SK-N-SH (cell line): ENCODE results near the gene SPDL1. TPM values are rescaled to one million over a fixed set of nuclear protein-coding genes. Genes with fewer than 3 reads are reported as not detected.

Source experiments
- CTCF ChIA-PET: fragments of 300-600, 350-600 bp; formaldehyde crosslinking; extraction: SDS; loops from one replicate; lab custom pipeline; 2021; lab: Yijun Ruan, JAX
- POLR2A ChIA-PET: fragments of 350-600 bp; sonication (Branson Sonifier 250); formaldehyde crosslinking; extraction: SDS; loops from one replicate; lab custom pipeline; 2020; ENCODE audit warnings: antibody characterized with exemption, inconsistent platforms; lab: Yijun Ruan, JAX
- DNase-seq: peaks from one replicate; pipeline ENCODE4 v3.0.0; 2012
- H2AFZ ChIP-seq: fragments of 200-600 bp; sonication (generic); 2 replicates; pipeline ENCODE4 v1.8.1; 2016; ENCODE audit warnings: antibody characterized with exemption, mild to moderate bottlenecking, low read depth
- H3F3A ChIP-seq: fragments of 200-600 bp; sonication (generic); replicated peaks from 2 replicates; pipeline ENCODE3; 2016; ENCODE audit warnings: antibody characterized with exemption, mild to moderate bottlenecking; ENCODE audit not compliant: insufficient read depth
- H3K27ac ChIP-seq, 2 experiments: fragments of 200-500 bp in 1 of 2; fragments of 200-600 bp in 1 of 2; sonication (Bioruptor generic) in 1 of 2; sonication (generic), shearing (Covaris generic) in 1 of 2; 2 replicates each; pipeline versions ENCODE4 v1.5.1 to v1.6.1; 2014 to 2016; ENCODE audit warnings: low read depth in 2 of 2, inconsistent platforms in 1 of 2, low read length in 1 of 2, mild to moderate bottlenecking in 1 of 2, mixed read lengths in 1 of 2
- H3K27me3 ChIP-seq: fragments of 200-600 bp; sonication (generic), shearing (Covaris generic); 2 replicates; pipeline ENCODE4 v1.6.1; 2016; ENCODE audit warnings: mixed run types; ENCODE audit not compliant: insufficient read depth
- H3K36me3 ChIP-seq, 2 experiments: fragments of 200-500 bp in 1 of 2; fragments of 200-600 bp in 1 of 2; sonication (Bioruptor generic) in 1 of 2; sonication (generic) in 1 of 2; replicated peaks in 1 of 2; 2 replicates each; pipeline versions ENCODE3 to v1.5.1; 2014 to 2016; ENCODE audit warnings: low read length in 1 of 2, mild to moderate bottlenecking in 1 of 2; ENCODE audit not compliant: insufficient read depth in 2 of 2, control insufficient read depth in 1 of 2
- H3K4me1 ChIP-seq, 2 experiments: fragments of 200-500 bp in 1 of 2; fragments of 200-600 bp in 1 of 2; sonication (Bioruptor generic) in 1 of 2; sonication (generic), shearing (Covaris generic) in 1 of 2; 2 replicates each; pipeline versions ENCODE4 v1.5.1 to v1.6.1; 2014 to 2016; ENCODE audit warnings: low read depth in 1 of 2, low read length in 1 of 2, mixed run types in 1 of 2; ENCODE audit not compliant: insufficient read depth in 2 of 2, control insufficient read depth in 1 of 2
- H3K4me2 ChIP-seq: fragments of 200-600 bp; sonication (generic), shearing (Covaris generic); 2 replicates; pipeline ENCODE4 v1.6.1; 2017; ENCODE audit warnings: mixed run types
- H3K4me3 ChIP-seq, 2 experiments: fragments of 200-500 bp in 1 of 2; fragments of 200-600 bp in 1 of 2; sonication (Bioruptor generic) in 1 of 2; sonication (generic), shearing (Covaris generic) in 1 of 2; 2 replicates each; pipeline versions ENCODE4 v1.5.1 to v1.8.1; 2014 to 2016; ENCODE audit warnings: low read depth in 2 of 2, inconsistent platforms in 1 of 2, low read length in 1 of 2, mild to moderate bottlenecking in 1 of 2, mixed read lengths in 1 of 2, moderate library complexity in 1 of 2
- H3K79me2 ChIP-seq: fragments of 200-600 bp; sonication (generic); 2 replicates; pipeline ENCODE4 v1.8.1; 2017; ENCODE audit warnings: mild to moderate bottlenecking; ENCODE audit not compliant: insufficient read depth
- H3K9ac ChIP-seq: fragments of 200-600 bp; sonication (generic); 2 replicates; pipeline ENCODE4 v1.6.1; 2017; ENCODE audit warnings: mixed run types
- H3K9me2 ChIP-seq: fragments of 200-600 bp; sonication (generic); 2 replicates; pipeline ENCODE4 v1.6.1; 2017; ENCODE audit warnings: mixed run types
- H3K9me3 ChIP-seq: fragments of 200-600 bp; sonication (generic); 2 replicates; pipeline ENCODE4 v1.6.1; 2017; ENCODE audit warnings: mixed run types, mild to moderate bottlenecking, moderate library complexity
- H4K20me1 ChIP-seq: fragments of 200-600 bp; sonication (generic); 2 replicates; pipeline ENCODE4 v1.6.1; 2017; ENCODE audit warnings: mild to moderate bottlenecking, mixed run types; ENCODE audit not compliant: insufficient read depth
- ELF1 ChIP-seq: IDR thresholded peaks from 2 replicates; pipeline ENCODE4 v1.4.0; 2012
- EP300 ChIP-seq, 2 experiments: IDR thresholded peaks; 2 replicates each; pipeline versions ENCODE4 v1.4.0 to v1.6.1; 2012; ENCODE audit warnings: borderline replicate concordance in 1 of 2, low read depth in 1 of 2, low read length in 1 of 2
- EZH2phosphoT487 ChIP-seq: fragments of 200-600 bp; sonication (generic); IDR thresholded peaks from 2 replicates; pipeline ENCODE4 v1.6.1; 2017; ENCODE audit warnings: low read depth, mixed run types, mild to moderate bottlenecking, antibody characterized with exemption, moderate library complexity, borderline replicate concordance
- FOSL2 ChIP-seq: IDR thresholded peaks from 2 replicates; pipeline ENCODE4 v1.4.0; 2012; ENCODE audit warnings: low read depth, mild to moderate bottlenecking, moderate library complexity, borderline replicate concordance
- RFX5 ChIP-seq: IDR thresholded peaks from 2 replicates; pipeline ENCODE4 v1.6.1; 2012; ENCODE audit warnings: mild to moderate bottlenecking, improper control_type of control experiment, low read length
- SMC3 ChIP-seq: IDR thresholded peaks from 2 replicates; pipeline ENCODE4 v1.6.1; 2012; ENCODE audit warnings: low read depth, low read length, improper control_type of control experiment
- TEAD4 ChIP-seq: IDR thresholded peaks from 2 replicates; pipeline ENCODE4 v1.4.0; 2012; ENCODE audit warnings: mild to moderate bottlenecking, borderline replicate concordance; ENCODE audit not compliant: insufficient read depth
- WGBS: methylation state at CpG from one replicate; pipeline ENCODE4 v1.1.6; 2017; ENCODE audit warnings: low lambda C conversion rate; 5-methylcytosine and 5-hydroxymethylcytosine counted together
- polyA plus RNA-seq, 3 experiments: library from polyadenylated mRNA; depleted of rRNA; stranded (reverse); fragments of >200 nt; gene quantifications; 2 replicates each; pipeline ENCODE4 v1.2.3, GENCODE V29; 2012
- TF ChIP-seq, protein P1 (sequence below): IDR thresholded peaks from 2 replicates; pipeline ENCODE4 v1.6.1; 2012; ENCODE audit warnings: mild to moderate bottlenecking, low read depth, low read length, moderate library complexity

The SPDL1 gene
- polyA plus RNA-seq, 1 of the 3 experiments (the other 2 are of a cell fraction), result 45.1 TPM

- no peak for TF ChIP-seq SMC3
- no peak for TF ChIP-seq ELF1
- no peak for TF ChIP-seq EP300 (IDR thresholded peaks at IDR 0.05; ENCODE audit: borderline replicate concordance in 1 of 2, low read depth in 1 of 2, low read length in 1 of 2)
- TF ChIP-seq EZH2phosphoT487, result no peak
- no peak for TF ChIP-seq RFX5
These were observed 15.9 kb downstream of the SPDL1 start (continued) for GRCh38 chr5:169599451-169599850.

- Histone ChIP-seq H3K36me3 (peaks cover 70 to 75% of the 10 kb centered on the region in 2 experiments), H3K9me2 (no peaks in the 10 kb centered on the region), H3F3A (peaks cover 78% of the 10 kb centered on the region), H3K27ac (peak overlapping the region in 1 of 2 experiments; percentile 84; a peak in 3 of 4 replicates), H3K9ac (peak overlapping the region; percentile 29; the same call in 1 of the 2 replicates), H2AFZ (no peak overlapping the region), H3K27me3 (no peaks in the 10 kb centered on the region), H3K9me3 (no peaks in the 10 kb centered on the region), H3K79me2 (peaks cover 24% of the 10 kb centered on the region; the same call in 1 of the 2 replicates), H3K4me2 (0 out of 2 replicates have a peak overlapping the region, but pooled peaks have one; percentile 21), H3K4me3 (no peak overlapping the region), H4K20me1 (no peaks in the 10 kb centered on the region), H3K4me1 (peaks cover 0 to 20% of the 10 kb centered on the region in 2 experiments; a peak in 2 of 4 replicates)
- TF ChIP-seq EP300 (IDR thresholded peaks at IDR 0.05; ENCODE audit: borderline replicate concordance in 1 of 2, low read depth in 1 of 2, low read length in 1 of 2), result peak in 1 of 2 experiments; percentile 54; a peak in 1 of 4 replicates
- TF ChIP-seq, protein P1, sequence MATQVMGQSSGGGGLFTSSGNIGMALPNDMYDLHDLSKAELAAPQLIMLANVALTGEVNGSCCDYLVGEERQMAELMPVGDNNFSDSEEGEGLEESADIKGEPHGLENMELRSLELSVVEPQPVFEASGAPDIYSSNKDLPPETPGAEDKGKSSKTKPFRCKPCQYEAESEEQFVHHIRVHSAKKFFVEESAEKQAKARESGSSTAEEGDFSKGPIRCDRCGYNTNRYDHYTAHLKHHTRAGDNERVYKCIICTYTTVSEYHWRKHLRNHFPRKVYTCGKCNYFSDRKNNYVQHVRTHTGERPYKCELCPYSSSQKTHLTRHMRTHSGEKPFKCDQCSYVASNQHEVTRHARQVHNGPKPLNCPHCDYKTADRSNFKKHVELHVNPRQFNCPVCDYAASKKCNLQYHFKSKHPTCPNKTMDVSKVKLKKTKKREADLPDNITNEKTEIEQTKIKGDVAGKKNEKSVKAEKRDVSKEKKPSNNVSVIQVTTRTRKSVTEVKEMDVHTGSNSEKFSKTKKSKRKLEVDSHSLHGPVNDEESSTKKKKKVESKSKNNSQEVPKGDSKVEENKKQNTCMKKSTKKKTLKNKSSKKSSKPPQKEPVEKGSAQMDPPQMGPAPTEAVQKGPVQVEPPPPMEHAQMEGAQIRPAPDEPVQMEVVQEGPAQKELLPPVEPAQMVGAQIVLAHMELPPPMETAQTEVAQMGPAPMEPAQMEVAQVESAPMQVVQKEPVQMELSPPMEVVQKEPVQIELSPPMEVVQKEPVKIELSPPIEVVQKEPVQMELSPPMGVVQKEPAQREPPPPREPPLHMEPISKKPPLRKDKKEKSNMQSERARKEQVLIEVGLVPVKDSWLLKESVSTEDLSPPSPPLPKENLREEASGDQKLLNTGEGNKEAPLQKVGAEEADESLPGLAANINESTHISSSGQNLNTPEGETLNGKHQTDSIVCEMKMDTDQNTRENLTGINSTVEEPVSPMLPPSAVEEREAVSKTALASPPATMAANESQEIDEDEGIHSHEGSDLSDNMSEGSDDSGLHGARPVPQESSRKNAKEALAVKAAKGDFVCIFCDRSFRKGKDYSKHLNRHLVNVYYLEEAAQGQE, result no peak
- TF ChIP-seq FOSL2, result peak; percentile 20; the same call in 1 of the 2 replicates
- 0 out of 2 replicates have a peak, but pooled peaks have one; percentile 31 for TF ChIP-seq TEAD4
- no peak for DNase-seq
- CTCF ChIA-PET, result no interaction called here
- POLR2A ChIA-PET, result no interaction called here
These were observed 19.0 kb downstream of the SPDL1 start for GRCh38 chr5:169602535-169602934.

DNA sequence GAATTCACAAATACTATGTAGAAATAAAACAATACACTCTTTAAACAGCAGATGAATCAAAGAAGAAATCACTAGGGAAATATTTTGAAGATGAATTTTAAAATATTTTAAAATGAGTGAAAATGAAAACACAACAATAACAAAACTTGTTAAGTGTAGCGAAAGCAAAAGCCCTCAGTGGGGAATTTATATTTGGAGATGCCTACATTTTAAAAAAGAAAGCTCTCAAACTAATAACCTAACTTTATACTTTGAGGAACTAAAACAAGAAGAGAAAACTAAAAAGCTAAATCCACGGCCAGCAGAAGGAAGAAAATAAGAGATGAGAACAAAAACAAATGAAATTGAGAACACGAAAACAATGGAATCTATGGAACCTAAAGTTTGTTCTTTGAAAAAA, 22.7 kb downstream of the SPDL1 start:
- Histone ChIP-seq H3K9me2 (no peaks in the 10 kb centered on the region), H3K4me2 (no peak overlapping the region), H3K27me3 (no peaks in the 10 kb centered on the region), H3K36me3 (peaks cover 37 to 38% of the 10 kb centered on the region in 2 experiments), H3K27ac (no peak overlapping the region), H3K9ac (no peak overlapping the region), H3K4me3 (no peak overlapping the region), H3F3A (peaks cover 52% of the 10 kb centered on the region), H4K20me1 (no peaks in the 10 kb centered on the region), H3K9me3 (peaks cover 22% of the 10 kb centered on the region), H3K4me1 (peaks cover 0 to 13% of the 10 kb centered on the region in 2 experiments; a peak in 2 of 4 replicates), H3K79me2 (peaks cover 10% of the 10 kb centered on the region; the same call in 1 of the 2 replicates), H2AFZ (no peak overlapping the region)
- no peak for TF ChIP-seq RFX5
- no peak for DNase-seq
- 95% methylated on average over 3 of the region's 3 CpGs for WGBS
- POLR2A ChIA-PET, result no interaction called here
- CTCF ChIA-PET, result interaction anchor here (0.6 to 1.2 kb wide), 2 partner anchors 631 to 1443 kb away, joined by 3 read pairs; no protein-coding TSS in a partner anchor
